NK-92 treated with Interleukin-12 subunit alpha and Interleukin-12 subunit beta, amount 100 ng/mL, for 24 hours (cell line): Measurements from ENCODE around the gene CCDC154.
"Not testable (repeated sequence)": the region's sequence is repeated elsewhere in the genome, so short reads cannot be mapped to it uniquely, and the experiment has no call there.

Experiments
- DNase-seq: peaks from one replicate; lab custom pipeline; 2025; lab: John Stamatoyannopoulos, UW

Gene CCDC154

GRCh38 chr16:1443980-1444729, at the start of gene CCDC154:
Gene CCDC154, minus strand, starts transcription at chr16:1444556. Its CDS starts 234 bp downstream, at chr16:1444322.
- DNase-seq: no peak

- DNase-seq: no peak
Measured at GRCh38 chr16:1493746-1494094, 49.4 kb upstream of the CCDC154 start.

- DNase-seq: peak; percentile 76
Measured at GRCh38 chr16:1492923-1493745, 48.8 kb upstream of the CCDC154 start, which contains the start of gene TELO2. Gene TELO2, plus strand, starts transcription at chr16:1493360. Its CDS starts 922 bp downstream, at chr16:1494282.

GRCh38 chr16:1492082-1492922, 47.9 kb upstream of the CCDC154 start:
- DNase-seq: no peak

- DNase-seq: no peak
Measured at GRCh38 chr16:1491327-1491726, 47.0 kb upstream of the CCDC154 start.

GRCh38 chr16:1489077-1489476, 44.7 kb upstream of the CCDC154 start:
- DNase-seq: no peak

- no peak for DNase-seq
Measured at GRCh38 chr16:1488619-1489018, 44.3 kb upstream of the CCDC154 start, which contains the start of gene PTX4. Gene PTX4, minus strand, starts transcription at chr16:1488944. Its CDS starts 35 bp downstream, at chr16:1488909.

GRCh38 chr16:1488054-1488601, 43.8 kb upstream of the CCDC154 start:
- no peak for DNase-seq

- DNase-seq: no peak
Measured at GRCh38 chr16:1487395-1488053, 43.2 kb upstream of the CCDC154 start.

- no peak for DNase-seq
Measured at GRCh38 chr16:1486551-1487390, 42.4 kb upstream of the CCDC154 start.

GRCh38 chr16:1485847-1486496, 41.6 kb upstream of the CCDC154 start:
- no peak for DNase-seq

- DNase-seq: no peak
Measured at GRCh38 chr16:1481906-1482835, 37.8 kb upstream of the CCDC154 start.

- DNase-seq: not testable (repeated sequence)
Measured at GRCh38 chr16:1478937-1479336, 34.6 kb upstream of the CCDC154 start.

- DNase-seq: no peak
Measured at GRCh38 chr16:1477033-1477432, 32.7 kb upstream of the CCDC154 start.

GRCh38 chr16:1475552-1476114, 31.3 kb upstream of the CCDC154 start:
- DNase-seq: no peak

- peak; percentile 83 for DNase-seq
Measured at GRCh38 chr16:1474796-1475551, 30.6 kb upstream of the CCDC154 start, which contains the start of gene CLCN7. Gene CLCN7, minus strand, starts transcription at chr16:1475028. Its CDS starts 54 bp downstream, at chr16:1474974.

- DNase-seq: no peak
Measured at GRCh38 chr16:1474082-1474795, 29.9 kb upstream of the CCDC154 start.
